Esophagus muscularis mucosa (tissue), 4 donors: Measurements from ENCODE around the gene TMEM86A. TPM values are rescaled to one million over a fixed set of nuclear protein-coding genes. Genes with fewer than 3 reads are reported as not detected.
"Not testable (repeated sequence)": the region's sequence is repeated elsewhere in the genome, so short reads cannot be mapped to it uniquely, and the experiment has no call there.

Experiments
- DNase-seq: peaks from one replicate; pipeline ENCODE4 v3.0.0-alpha.2; 2017; ENCODE audit errors: extremely low spot score
- H3K27ac ChIP-seq, 4 donors: fragments of 200-600 bp; sonication (generic); replicated peaks in 1 of 4; 1 replicate in 3 of 4; 2 replicates in 1 of 4; pipeline ENCODE4 v1.5.1; 2016 to 2019; ENCODE audit warnings: mild to moderate bottlenecking in 1 of 4
- H3K27me3 ChIP-seq, 4 donors: fragments of 200-600 bp; sonication (generic); one replicate each; pipeline versions ENCODE4 v1.5.1 to v1.6.0; 2016 to 2019
- H3K36me3 ChIP-seq, 4 donors: fragments of 200-600 bp; sonication (generic); one replicate each; pipeline ENCODE4 v1.5.1; 2016 to 2019
- H3K4me1 ChIP-seq, 4 donors: fragments of 200-600 bp; sonication (generic); one replicate each; pipeline ENCODE4 v1.5.1; 2016 to 2019
- H3K4me3 ChIP-seq, 4 donors: fragments of 200-600 bp; sonication (generic); 1 replicate in 2 of 4; 2 replicates in 2 of 4; pipeline ENCODE4 v1.5.1; 2016 to 2019; ENCODE audit warnings: mild to moderate bottlenecking in 4 of 4, moderate library complexity in 1 of 4
- H3K9me3 ChIP-seq, 4 donors: fragments of 200-600 bp; sonication (generic); 1 replicate in 3 of 4; 2 replicates in 1 of 4; pipeline ENCODE4 v1.5.1; 2016 to 2019
- CTCF ChIP-seq, 3 experiments: fragments of 200-600 bp in 2 of 3; fragments of 450-650 bp in 1 of 3; sonication (generic) in 2 of 3; IDR thresholded peaks; one replicate each; pipeline ENCODE4 v1.5.1; 2017 to 2019; ENCODE audit warnings: antibody characterized with exemption in 3 of 3, mild to moderate bottlenecking in 2 of 3, moderate library complexity in 1 of 3
- EP300 ChIP-seq: sonication (generic); formaldehyde crosslinking; IDR thresholded peaks from one replicate; pipeline ENCODE4 v1.6.1; 2017; ENCODE audit warnings: antibody characterized with exemption
- POLR2A ChIP-seq: fragments of 450-650 bp; IDR thresholded peaks from one replicate; pipeline ENCODE4 v1.6.1; 2017; ENCODE audit warnings: antibody characterized with exemption, moderate library complexity, mild to moderate bottlenecking, low read depth
- POLR2AphosphoS5 ChIP-seq, 2 donors: sonication (generic); formaldehyde crosslinking; IDR thresholded peaks; one replicate each; pipeline ENCODE4 v1.6.1; 2017; ENCODE audit warnings: antibody characterized with exemption in 2 of 2
- WGBS: methylation state at CpG from one replicate; pipeline ENCODE4 v1.1.5; 2018; 5-methylcytosine and 5-hydroxymethylcytosine counted together
- intact Hi-C: fragments of 100-400 bp; cut with DNase I; formaldehyde crosslinking; loops from one replicate; pipeline ENCODE4 v1.15.1; 2023
- total RNA-seq, 4 donors: library from RNA; depleted of rRNA; stranded (reverse); fragments of >200 nt; gene quantifications; one replicate each; pipeline versions ENCODE4 v1.1.0 to v1.2.1, GENCODE V29; 2016

TMEM86A gene
- total RNA-seq, 4 donors from 2014 or later: 2.5 to 5.5 (median 4.2) TPM

GRCh38 chr11:18668131-18668530 is 30.4 kb upstream of the TMEM86A start:
- H3K36me3 ChIP-seq: no peaks in the 10 kb centered on the region
- intact Hi-C loops: no loop called here
- 87% methylated on average over 4 of the region's 4 CpGs for WGBS
- no peaks in the 10 kb centered on the region for H3K9me3 ChIP-seq
- no peak overlapping the region for H3K27ac ChIP-seq
- no peak overlapping the region for H3K4me3 ChIP-seq
- no peak for DNase-seq
- no peaks in the 10 kb centered on the region for H3K4me1 ChIP-seq
- H3K27me3 ChIP-seq: no peaks in the 10 kb centered on the region
- no peak for TF ChIP-seq POLR2A
- TF ChIP-seq EP300: no peak
- no peak for TF ChIP-seq CTCF (IDR thresholded peaks at IDR 0.05)

GRCh38 chr11:18669219-18669596 is 29.4 kb upstream of the TMEM86A start:
- H3K9me3 ChIP-seq: no peaks in the 10 kb centered on the region
- WGBS: 53% methylated on average over 2 of the region's 2 CpGs
- H3K4me1 ChIP-seq: no peaks in the 10 kb centered on the region
- DNase-seq: no peak
- no peaks in the 10 kb centered on the region for H3K36me3 ChIP-seq
- no peaks in the 10 kb centered on the region for H3K27me3 ChIP-seq
- TF ChIP-seq POLR2A (no peak), POLR2AphosphoS5 (IDR thresholded peaks at IDR 0.05) (no peak), CTCF (IDR thresholded peaks at IDR 0.05) (no peak), EP300 (no peak)
- no peak overlapping the region for H3K4me3 ChIP-seq
- H3K27ac ChIP-seq: no peak overlapping the region
- intact Hi-C loops: no loop called here

- TF ChIP-seq POLR2A: no peak
- no peak for TF ChIP-seq EP300
- no peak for TF ChIP-seq CTCF (IDR thresholded peaks at IDR 0.05)
- TF ChIP-seq POLR2AphosphoS5 (IDR thresholded peaks at IDR 0.05): no peak
- Histone ChIP-seq H3K36me3 (no peaks in the 10 kb centered on the region), H3K9me3 (no peaks in the 10 kb centered on the region), H3K4me1 (no peaks in the 10 kb centered on the region), H3K27ac (no peak overlapping the region), H3K4me3 (no peak overlapping the region), H3K27me3 (no peaks in the 10 kb centered on the region)
- intact Hi-C loops: no loop called here
- DNase-seq: no peak
- WGBS: 76% methylated on average over 4 of the region's 4 CpGs
Measured at GRCh38 chr11:18669711-18670110, 28.9 kb upstream of the TMEM86A start.

GRCh38 chr11:18671246-18671645 is 27.3 kb upstream of the TMEM86A start:
- Histone ChIP-seq H3K9me3 (no peaks in the 10 kb centered on the region), H3K4me3 (no peak overlapping the region), H3K27ac (no peak overlapping the region), H3K4me1 (no peaks in the 10 kb centered on the region), H3K36me3 (no peaks in the 10 kb centered on the region), H3K27me3 (no peaks in the 10 kb centered on the region)
- no peak for DNase-seq
- intact Hi-C loops: no loop called here
- WGBS: 88% methylated on average over 2 of the region's 2 CpGs
- no peak for TF ChIP-seq EP300
- TF ChIP-seq POLR2AphosphoS5 (IDR thresholded peaks at IDR 0.05): no peak
- TF ChIP-seq POLR2A: no peak
- TF ChIP-seq CTCF (IDR thresholded peaks at IDR 0.05): no peak

- DNase-seq, H3K36me3 ChIP-seq, H3K4me1 ChIP-seq, H3K4me3 ChIP-seq, H3K27me3 ChIP-seq, H3K9me3 ChIP-seq, intact Hi-C loops, H3K27ac ChIP-seq: not testable (repeated sequence)
- WGBS: 78% methylated on average over 7 of the region's 7 CpGs
Measured at GRCh38 chr11:18672209-18672608, 26.4 kb upstream of the TMEM86A start.
